Measurements from ENCODE around the gene ATM. TPM values are rescaled to one million over a fixed set of nuclear protein-coding genes. Genes with fewer than 3 reads are reported as not detected.

The ATM gene
- total RNA-seq, 1 donor from 2014 or later = 51.5 TPM

DNA sequence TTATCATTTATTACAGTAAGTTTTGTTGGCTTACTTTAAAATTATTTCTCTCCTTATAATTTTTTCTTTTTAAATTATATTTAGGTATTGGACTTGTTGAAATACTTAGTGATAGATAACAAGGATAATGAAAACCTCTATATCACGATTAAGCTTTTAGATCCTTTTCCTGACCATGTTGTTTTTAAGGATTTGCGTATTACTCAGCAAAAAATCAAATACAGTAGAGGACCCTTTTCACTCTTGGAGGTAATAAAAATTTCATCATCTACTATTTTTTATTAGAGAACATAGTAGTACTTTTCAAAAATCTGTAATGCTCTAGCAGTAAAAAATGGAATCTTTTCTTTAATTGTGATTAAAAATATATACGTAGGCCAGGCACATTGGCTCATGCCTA lies 70.4 kb downstream of the ATM start:
- Mint-ChIP-seq H3K4me3 (ENCODE audit: unreplicated experiment) (no peak overlapping the region), H3K27ac (ENCODE audit: unreplicated experiment) (no peak overlapping the region), H3K27me3 (ENCODE audit: unreplicated experiment) (peaks cover 1% of the 10 kb centered on the region), H3K9me3 (ENCODE audit: unreplicated experiment) (no peaks in the 10 kb centered on the region), H3K36me3 (ENCODE audit: low read depth, unreplicated experiment) (peaks cover under 1% of the 10 kb centered on the region), H3K4me1 (ENCODE audit: unreplicated experiment) (peaks cover 3% of the 10 kb centered on the region)
- TF ChIP-seq, protein P1, sequence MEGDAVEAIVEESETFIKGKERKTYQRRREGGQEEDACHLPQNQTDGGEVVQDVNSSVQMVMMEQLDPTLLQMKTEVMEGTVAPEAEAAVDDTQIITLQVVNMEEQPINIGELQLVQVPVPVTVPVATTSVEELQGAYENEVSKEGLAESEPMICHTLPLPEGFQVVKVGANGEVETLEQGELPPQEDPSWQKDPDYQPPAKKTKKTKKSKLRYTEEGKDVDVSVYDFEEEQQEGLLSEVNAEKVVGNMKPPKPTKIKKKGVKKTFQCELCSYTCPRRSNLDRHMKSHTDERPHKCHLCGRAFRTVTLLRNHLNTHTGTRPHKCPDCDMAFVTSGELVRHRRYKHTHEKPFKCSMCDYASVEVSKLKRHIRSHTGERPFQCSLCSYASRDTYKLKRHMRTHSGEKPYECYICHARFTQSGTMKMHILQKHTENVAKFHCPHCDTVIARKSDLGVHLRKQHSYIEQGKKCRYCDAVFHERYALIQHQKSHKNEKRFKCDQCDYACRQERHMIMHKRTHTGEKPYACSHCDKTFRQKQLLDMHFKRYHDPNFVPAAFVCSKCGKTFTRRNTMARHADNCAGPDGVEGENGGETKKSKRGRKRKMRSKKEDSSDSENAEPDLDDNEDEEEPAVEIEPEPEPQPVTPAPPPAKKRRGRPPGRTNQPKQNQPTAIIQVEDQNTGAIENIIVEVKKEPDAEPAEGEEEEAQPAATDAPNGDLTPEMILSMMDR (IDR thresholded peaks at IDR 0.05; ENCODE audit: unreplicated experiment) = no peak
- DNase-seq (ENCODE audit: low spot score) = no peak

- Mint-ChIP-seq H3K27me3 (ENCODE audit: unreplicated experiment) (no peaks in the 10 kb centered on the region), H3K27ac (ENCODE audit: unreplicated experiment) (no peak overlapping the region), H3K9me3 (ENCODE audit: unreplicated experiment) (no peaks in the 10 kb centered on the region), H3K36me3 (ENCODE audit: low read depth, unreplicated experiment) (peaks cover 7% of the 10 kb centered on the region), H3K4me1 (ENCODE audit: unreplicated experiment) (no peaks in the 10 kb centered on the region), H3K4me3 (ENCODE audit: unreplicated experiment) (no peak overlapping the region)
- TF ChIP-seq, protein P1 (IDR thresholded peaks at IDR 0.05; ENCODE audit: unreplicated experiment) = no peak
- no peak for DNase-seq (ENCODE audit: low spot score)
These were observed 79.4 kb downstream of the ATM start for GRCh38 chr11:108302121-108302785.

GRCh38 chr11:108307751-108308150 lies 84.9 kb downstream of the ATM start:
- Mint-ChIP-seq H3K27ac (ENCODE audit: unreplicated experiment) (no peak overlapping the region), H3K4me3 (ENCODE audit: unreplicated experiment) (no peak overlapping the region), H3K27me3 (ENCODE audit: unreplicated experiment) (no peaks in the 10 kb centered on the region), H3K9me3 (ENCODE audit: unreplicated experiment) (no peaks in the 10 kb centered on the region), H3K36me3 (ENCODE audit: low read depth, unreplicated experiment) (no peaks in the 10 kb centered on the region), H3K4me1 (ENCODE audit: unreplicated experiment) (no peaks in the 10 kb centered on the region)
- no peak for DNase-seq (ENCODE audit: low spot score)
- TF ChIP-seq, protein P1 (IDR thresholded peaks at IDR 0.05; ENCODE audit: unreplicated experiment) = no peak

GRCh38 chr11:108313444-108313843 lies 90.6 kb downstream of the ATM start:
- TF ChIP-seq, protein P1 (IDR thresholded peaks at IDR 0.05; ENCODE audit: unreplicated experiment) = no peak
- DNase-seq (ENCODE audit: low spot score) = no peak
- no peaks in the 10 kb centered on the region for H3K4me1 Mint-ChIP-seq (ENCODE audit: unreplicated experiment)
- no peak overlapping the region for H3K27ac Mint-ChIP-seq (ENCODE audit: unreplicated experiment)
- H3K9me3 Mint-ChIP-seq (ENCODE audit: unreplicated experiment) = no peaks in the 10 kb centered on the region
- peaks cover 2% of the 10 kb centered on the region for H3K27me3 Mint-ChIP-seq (ENCODE audit: unreplicated experiment)
- H3K4me3 Mint-ChIP-seq (ENCODE audit: unreplicated experiment) = no peak overlapping the region
- peaks cover 7% of the 10 kb centered on the region for H3K36me3 Mint-ChIP-seq (ENCODE audit: low read depth, unreplicated experiment)

- peaks cover 2% of the 10 kb centered on the region for H3K27me3 Mint-ChIP-seq (ENCODE audit: unreplicated experiment)
- H3K36me3 Mint-ChIP-seq (ENCODE audit: low read depth, unreplicated experiment) = peaks cover 7% of the 10 kb centered on the region
- H3K4me3 Mint-ChIP-seq (ENCODE audit: unreplicated experiment) = no peak overlapping the region
- no peak overlapping the region for H3K27ac Mint-ChIP-seq (ENCODE audit: unreplicated experiment)
- no peaks in the 10 kb centered on the region for H3K9me3 Mint-ChIP-seq (ENCODE audit: unreplicated experiment)
- DNase-seq (ENCODE audit: low spot score) = no peak
- TF ChIP-seq, protein P1 (IDR thresholded peaks at IDR 0.05; ENCODE audit: unreplicated experiment) = no peak
- no peaks in the 10 kb centered on the region for H3K4me1 Mint-ChIP-seq (ENCODE audit: unreplicated experiment)
These were observed 93.2 kb downstream of the ATM start for GRCh38 chr11:108316061-108316460.

All from endothelial cell (in vitro differentiated cells).